Heart left ventricle (tissue), 16 donors: Measurements from ENCODE around the gene PHACTR3. TPM values are rescaled to one million over a fixed set of nuclear protein-coding genes. Genes with fewer than 3 reads are reported as not detected.

Experiments
- ATAC-seq, 4 donors: fragments of 200-7000 bp; cut with Tn5 transposase; one replicate each; pipeline ENCODE4 v1.9.1; 2020 to 2022; ENCODE audit warnings: moderate library complexity in 4 of 4, mild to moderate bottlenecking in 3 of 4, moderate number of reproducible peaks in 1 of 4
- DNase-seq, 5 donors: peaks; one replicate each; pipeline ENCODE4 v3.0.0-alpha.2; 2020
- H3K27ac ChIP-seq, 12 donors: fragments of 200-600 bp; sonication (generic) in 4 of 12; one replicate each; pipeline versions ENCODE4 v1.5.0 to v1.8.0; 2016 to 2022; ENCODE audit warnings: mild to moderate bottlenecking in 2 of 12
- H3K27me3 ChIP-seq, 9 donors: fragments of 200-600 bp; sonication (generic) in 2 of 9; one replicate each; pipeline versions ENCODE4 v1.5.1 to v1.8.0; 2016 to 2022; ENCODE audit warnings: mild to moderate bottlenecking in 3 of 9
- H3K36me3 ChIP-seq, 9 donors: fragments of 200-600 bp; sonication (generic) in 2 of 9; one replicate each; pipeline versions ENCODE4 v1.5.0 to v1.8.0; 2018 to 2022; ENCODE audit warnings: mild to moderate bottlenecking in 2 of 9
- H3K4me1 ChIP-seq, 12 donors: fragments of 200-600 bp; sonication (generic) in 4 of 12; one replicate each; pipeline versions ENCODE4 v1.5.0 to v1.8.0; 2016 to 2022; ENCODE audit warnings: mild to moderate bottlenecking in 3 of 12
- H3K4me3 ChIP-seq, 12 donors: fragments of 200-600 bp; sonication (generic) in 4 of 12; one replicate each; pipeline versions ENCODE4 v1.5.0 to v1.8.0; 2017 to 2022; ENCODE audit warnings: mild to moderate bottlenecking in 9 of 12, moderate library complexity in 4 of 12
- H3K9me3 ChIP-seq, 12 donors: fragments of 200-600 bp; sonication (generic) in 4 of 12; one replicate each; pipeline versions ENCODE4 v1.5.0 to v1.8.0; 2016 to 2022; ENCODE audit warnings: mild to moderate bottlenecking in 1 of 12
- POLR2A ChIP-seq, 2 donors: fragments of 450-650 bp; IDR thresholded peaks; one replicate each; pipeline ENCODE4 v1.6.1; 2017; ENCODE audit warnings: antibody characterized with exemption in 2 of 2, mild to moderate bottlenecking in 2 of 2, moderate library complexity in 2 of 2
- WGBS, 4 donors: extraction: QIAGEN DNeasy Blood & Tissue Kit in 2 of 4; methylation state at CpG; one replicate each; pipeline versions ENCODE4 v1.1.5 to v1.1.7; 2013 to 2018; 5-methylcytosine and 5-hydroxymethylcytosine counted together
- intact Hi-C, 10 donors: fragments of 100-400 bp; cut with DNase I; formaldehyde crosslinking; loops; one replicate each; pipeline versions ENCODE4 v1.11.1 to v1.14.2; 2022
- polyA plus RNA-seq, 2 donors: library from polyadenylated mRNA; stranded (reverse); fragments of 200-250 nt; gene quantifications; one replicate each; pipeline ENCODE4 v1.2.3, GENCODE V29; 2013
- total RNA-seq, 9 donors: library from RNA; depleted of rRNA in 2 of 9; stranded (reverse); fragments of >200 nt in 2 of 9; fragmentation: NEBNext Ultra II Directional in 3 of 9; extraction: Animal tissue kit (Norgen Biotek cat#: 25700) in 3 of 9; gene quantifications; one replicate each; pipeline versions ENCODE4 v1.1.0 to v1.2.4, GENCODE V29; 2016 to 2023
- TF ChIP-seq, protein P1 (sequence below), 12 donors: fragments of 200-600 bp; sonication (generic) in 4 of 12; IDR thresholded peaks; one replicate each; pipeline versions ENCODE4 v1.5.0 to v1.8.0; 2018 to 2022; ENCODE audit warnings: antibody characterized with exemption in 12 of 12, mild to moderate bottlenecking in 5 of 12
- donor health status: ischemic (EF 13 %, LVEDD 7.1; RV severe dilation, severe dysfunction).
- donor health status: healthy with polysubstance abuse.
- donor health status: DM: no; HTN: yes; CAD: no.
- donor health status: DM: no; HTN: no; CAD: no.
- donor health status: ischemic (EF 25% LVEDD 6.9; RV normal size, moderate dysfunction).
- donor health status: ischemic (EF 25% LVEDD 5.7; RV mildly dilated, moderate dysfunction).
- donor health status: healthy.
- donor health status: DM: yes; HTN: yes; CAD: no.
- donor health status: ischemic (EF 35%, LVEDD 5.7; RV mildly dilated, moderate dysfunction).
- donor health status: nonischemic (EF 11% LVEDD 7.7; RV severe dilation, severe dysfunction).
- donor health status: DM: yes; HTN: yes; CAD: no.
- donor health status: PGD.
- donor health status: ischemic (EF 29% LVEDD 5.4; RV normal size, mild dysfunction).
- donor health status: nonischemic (EF 23%, LVEDD 6.1; RV moderate dilation, normal function).

Gene PHACTR3
- total and polyA plus RNA-seq, 11 donors = 0.19 to 14.6 (median 3.5) TPM

DNA sequence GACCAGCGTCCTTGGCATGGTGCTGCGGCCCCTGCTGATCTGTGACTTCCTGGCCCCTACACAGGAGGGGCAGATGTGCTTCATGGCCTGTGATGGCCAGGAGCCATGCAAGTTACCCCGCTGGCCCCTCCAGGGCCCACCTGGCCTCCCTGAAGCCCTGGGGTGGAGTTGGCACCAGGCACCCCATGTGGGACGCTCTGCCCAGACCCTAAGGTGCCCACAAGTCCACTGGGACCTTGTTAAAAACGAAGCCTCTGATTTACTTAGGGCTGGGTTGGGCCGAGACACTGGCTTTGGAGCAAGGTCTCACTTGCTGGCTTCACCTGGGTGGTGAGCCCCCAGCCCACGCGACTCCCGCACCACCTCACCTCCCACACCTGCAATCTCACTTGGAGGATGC is 139.0 kb downstream of the PHACTR3 start:
- H3K27ac ChIP-seq = no peak overlapping the region
- 70 to 86% (median 85%) methylated on average over 6 to 9 of the region's 9 CpGs for WGBS, 4 donors
- peaks cover 0 to 3% (median 0%) of the 10 kb centered on the region in 12 donors for H3K4me1 ChIP-seq
- peaks cover 0 to 12% (median 6%) of the 10 kb centered on the region in 9 donors for H3K27me3 ChIP-seq
- no peak overlapping the region for H3K4me3 ChIP-seq
- DNase-seq = no peak
- ATAC-seq = no peak
- H3K9me3 ChIP-seq = no peaks in the 10 kb centered on the region
- H3K36me3 ChIP-seq = no peaks in the 10 kb centered on the region
- TF ChIP-seq POLR2A (IDR thresholded peaks at IDR 0.05) = no peak
- TF ChIP-seq, protein P1, sequence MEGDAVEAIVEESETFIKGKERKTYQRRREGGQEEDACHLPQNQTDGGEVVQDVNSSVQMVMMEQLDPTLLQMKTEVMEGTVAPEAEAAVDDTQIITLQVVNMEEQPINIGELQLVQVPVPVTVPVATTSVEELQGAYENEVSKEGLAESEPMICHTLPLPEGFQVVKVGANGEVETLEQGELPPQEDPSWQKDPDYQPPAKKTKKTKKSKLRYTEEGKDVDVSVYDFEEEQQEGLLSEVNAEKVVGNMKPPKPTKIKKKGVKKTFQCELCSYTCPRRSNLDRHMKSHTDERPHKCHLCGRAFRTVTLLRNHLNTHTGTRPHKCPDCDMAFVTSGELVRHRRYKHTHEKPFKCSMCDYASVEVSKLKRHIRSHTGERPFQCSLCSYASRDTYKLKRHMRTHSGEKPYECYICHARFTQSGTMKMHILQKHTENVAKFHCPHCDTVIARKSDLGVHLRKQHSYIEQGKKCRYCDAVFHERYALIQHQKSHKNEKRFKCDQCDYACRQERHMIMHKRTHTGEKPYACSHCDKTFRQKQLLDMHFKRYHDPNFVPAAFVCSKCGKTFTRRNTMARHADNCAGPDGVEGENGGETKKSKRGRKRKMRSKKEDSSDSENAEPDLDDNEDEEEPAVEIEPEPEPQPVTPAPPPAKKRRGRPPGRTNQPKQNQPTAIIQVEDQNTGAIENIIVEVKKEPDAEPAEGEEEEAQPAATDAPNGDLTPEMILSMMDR (IDR thresholded peaks at IDR 0.05) = no peak
- intact Hi-C loops = no loop called here

DNA sequence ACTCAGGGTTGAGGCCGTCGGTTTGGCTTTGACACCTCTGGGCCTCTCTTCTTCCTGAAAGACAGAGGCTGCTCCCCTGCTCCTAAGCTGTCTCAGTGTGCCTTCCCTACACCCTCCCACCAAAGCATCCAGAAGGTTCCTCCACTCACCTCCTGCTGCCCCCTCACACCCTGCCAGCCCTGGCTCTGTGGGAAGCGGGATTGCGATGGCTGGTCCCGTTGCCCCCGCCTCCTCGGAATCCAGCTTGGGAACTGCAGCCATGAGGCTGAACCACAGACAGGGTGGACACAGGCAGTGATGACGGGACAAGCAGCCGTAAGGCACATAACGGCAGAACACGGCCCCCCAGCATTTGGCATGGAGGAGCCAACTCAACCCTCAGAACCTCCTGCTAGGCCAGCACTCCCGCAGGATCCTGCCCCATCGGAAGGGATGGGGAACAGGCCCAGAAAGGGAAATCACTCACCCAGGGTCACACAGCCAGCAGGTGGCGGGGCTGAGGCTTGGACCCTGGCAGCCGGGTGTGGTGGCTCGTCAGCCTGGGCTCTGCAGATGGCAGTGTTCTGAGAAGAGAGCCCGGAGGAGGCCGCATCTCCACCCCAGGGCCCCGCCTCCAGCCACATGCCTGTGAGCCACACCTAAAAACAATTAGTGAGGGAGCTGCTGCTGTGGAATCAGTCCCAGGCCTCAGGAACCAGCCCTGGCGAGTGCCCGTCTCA is 139.6 kb downstream of the PHACTR3 start:
- H3K27me3 ChIP-seq = peaks cover 0 to 10% (median under 1%) of the 10 kb centered on the region in 9 donors
- TF ChIP-seq, protein P1 (IDR thresholded peaks at IDR 0.05) = no peak
- WGBS, 4 donors = 73 to 88% (median 78%) methylated on average over 15 to 21 of the region's 21 CpGs
- H3K27ac ChIP-seq = no peak overlapping the region
- no peak for DNase-seq
- peaks cover 0 to 9% (median 0%) of the 10 kb centered on the region in 12 donors for H3K4me1 ChIP-seq
- intact Hi-C loops = no loop called here
- no peak for ATAC-seq
- no peaks in the 10 kb centered on the region for H3K36me3 ChIP-seq
- no peak overlapping the region for H3K4me3 ChIP-seq
- H3K9me3 ChIP-seq = no peaks in the 10 kb centered on the region

DNA sequence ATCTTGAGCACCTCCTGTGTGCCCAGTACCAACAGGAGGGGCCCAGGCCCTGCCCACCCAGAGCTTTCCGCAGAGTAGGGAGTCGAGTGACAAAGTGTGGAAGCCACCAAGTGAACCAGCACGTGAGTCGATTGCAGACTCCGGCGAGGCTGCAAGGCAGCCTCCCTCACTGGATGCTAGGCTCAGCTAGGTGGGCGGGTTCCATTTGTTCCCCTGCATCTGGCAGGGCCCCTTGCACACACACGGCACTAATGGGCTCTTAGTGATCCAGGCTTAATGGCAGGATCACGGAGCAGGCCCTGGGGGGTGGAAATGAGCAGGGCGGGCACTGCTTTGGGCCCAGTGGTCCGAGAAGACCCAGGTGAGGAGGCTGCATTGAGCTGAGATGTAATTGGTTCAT is 140.4 kb downstream of the PHACTR3 start:
- intact Hi-C loops = no loop called here
- Histone ChIP-seq H3K4me3 (no peak overlapping the region), H3K27me3 (peaks cover 0 to 10% (median 0%) of the 10 kb centered on the region in 9 donors)

DNA sequence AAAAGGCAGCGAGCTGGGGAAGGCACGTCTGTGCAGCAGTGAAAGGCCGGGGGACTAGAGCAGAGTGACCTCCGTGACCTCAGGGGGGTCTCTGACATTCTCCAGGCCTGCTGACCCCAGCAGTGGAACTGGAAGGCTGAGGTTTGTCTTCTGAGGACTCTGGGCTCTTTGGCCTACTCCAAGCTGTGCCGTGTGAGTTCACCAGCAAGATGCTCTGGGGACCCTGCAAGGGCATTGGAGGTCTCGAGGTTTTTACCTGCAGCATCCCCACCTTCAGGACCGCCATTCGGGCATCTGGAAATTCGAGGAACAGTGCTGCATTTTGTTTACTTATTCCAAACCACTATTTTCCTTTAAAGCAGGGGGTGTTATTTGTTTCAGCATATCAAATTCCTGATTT is 140.9 kb downstream of the PHACTR3 start:
- H3K27me3 ChIP-seq = peaks cover 0 to 11% (median 0%) of the 10 kb centered on the region in 9 donors
- DNase-seq (no peak), ATAC-seq (no peak)
- H3K4me1 ChIP-seq = peaks cover 0 to 17% (median 0%) of the 10 kb centered on the region in 12 donors
- H3K36me3 ChIP-seq = no peaks in the 10 kb centered on the region
- H3K27ac ChIP-seq = no peak overlapping the region
- H3K4me3 ChIP-seq = no peak overlapping the region
- no peaks in the 10 kb centered on the region for H3K9me3 ChIP-seq
- WGBS, 4 donors = 79 to 88% (median 82%) methylated on average over 9 of the region's 9 CpGs
- TF ChIP-seq, protein P1 (IDR thresholded peaks at IDR 0.05) = no peak
- no peak for TF ChIP-seq POLR2A (IDR thresholded peaks at IDR 0.05)
- intact Hi-C loops = no loop called here

More for the DNA sequence above, 140.4 kb downstream of the PHACTR3 start:
- 77 to 79% (median 78%) methylated on average over 8 to 11 of the region's 11 CpGs for WGBS, 4 donors
- no peak for ATAC-seq
- no peaks in the 10 kb centered on the region for H3K36me3 ChIP-seq
- no peaks in the 10 kb centered on the region for H3K9me3 ChIP-seq
- no peak overlapping the region for H3K27ac ChIP-seq
- peaks cover 0 to 17% (median 0%) of the 10 kb centered on the region in 12 donors for H3K4me1 ChIP-seq
- no peak for DNase-seq
- TF ChIP-seq, protein P1 (IDR thresholded peaks at IDR 0.05) = no peak
- TF ChIP-seq POLR2A (IDR thresholded peaks at IDR 0.05) = no peak
